ENCODE results near the gene USP21. TPM values are rescaled to one million over a fixed set of nuclear protein-coding genes. Genes with fewer than 3 reads are reported as not detected.

The USP21 gene
- total and polyA plus RNA-seq, 2 of the 13 experiments (the other 11 are each of a cell fraction or from before 2014, with no cell fraction given): 10.1 to 33.1 TPM

- TF ChIP-seq, protein P1, sequence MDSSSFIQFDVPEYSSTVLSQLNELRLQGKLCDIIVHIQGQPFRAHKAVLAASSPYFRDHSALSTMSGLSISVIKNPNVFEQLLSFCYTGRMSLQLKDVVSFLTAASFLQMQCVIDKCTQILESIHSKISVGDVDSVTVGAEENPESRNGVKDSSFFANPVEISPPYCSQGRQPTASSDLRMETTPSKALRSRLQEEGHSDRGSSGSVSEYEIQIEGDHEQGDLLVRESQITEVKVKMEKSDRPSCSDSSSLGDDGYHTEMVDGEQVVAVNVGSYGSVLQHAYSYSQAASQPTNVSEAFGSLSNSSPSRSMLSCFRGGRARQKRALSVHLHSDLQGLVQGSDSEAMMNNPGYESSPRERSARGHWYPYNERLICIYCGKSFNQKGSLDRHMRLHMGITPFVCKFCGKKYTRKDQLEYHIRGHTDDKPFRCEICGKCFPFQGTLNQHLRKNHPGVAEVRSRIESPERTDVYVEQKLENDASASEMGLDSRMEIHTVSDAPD (CRISPR knock-in tag; IDR thresholded peaks at IDR 0.05): no peak
- TF ChIP-seq ZNF230 (CRISPR knock-in tag; IDR thresholded peaks at IDR 0.05) (no peak), PLRG1 (conservative IDR thresholded peaks at IDR 0.05) (no peak), TCF7L2 (IDR thresholded peaks at IDR 0.05; ENCODE audit: low read depth, low read length) (no peak), SNAPC2 (CRISPR knock-in tag; IDR thresholded peaks at IDR 0.05) (no peak), FOSL1 (CRISPR knock-in tag; IDR thresholded peaks at IDR 0.05; ENCODE audit: borderline replicate concordance) (no peak), GPBP1L1 (CRISPR knock-in tag; IDR thresholded peaks at IDR 0.05) (no peak), ZNF292 (CRISPR knock-in tag; IDR thresholded peaks at IDR 0.05; ENCODE audit: borderline replicate concordance, low read depth) (no peak), ZNF546 (CRISPR knock-in tag; conservative IDR thresholded peaks at IDR 0.05) (no peak), ZNF460 (CRISPR knock-in tag; IDR thresholded peaks at IDR 0.05; ENCODE audit: borderline replicate concordance) (no peak), MAX (IDR thresholded peaks at IDR 0.05) (no peak)
Observed at GRCh38 chr1:161189036-161189435, 29.7 kb downstream of the USP21 start (continued).

- Histone ChIP-seq H3K27me3 (ENCODE audit: control insufficient read depth in 1 of 2, insufficient read depth in 2 of 2, low read length in 2 of 2) (no peaks in the 10 kb centered on the region), H3K4me2 (ENCODE audit: low read depth, low read length) (no peak overlapping the region), H3K9me3 (ENCODE audit: low read length) (no peaks in the 10 kb centered on the region), H4K20me1 (ENCODE audit: insufficient read depth, low read length) (no peaks in the 10 kb centered on the region), H2AFZ (ENCODE audit: low read length) (no peak overlapping the region), H3K9ac (ENCODE audit: insufficient read depth, low read depth, low read length) (no peak overlapping the region), H3K4me3 (replicated peaks in 1 of 3; ENCODE audit: insufficient read depth in 1 of 3, low read depth in 2 of 3, low read length in 3 of 3) (no peak overlapping the region), H3K27ac (ENCODE audit: extremely low read length, insufficient read depth, low read length) (no peak overlapping the region), H3K79me2 (ENCODE audit: insufficient read depth, low read length) (no peaks in the 10 kb centered on the region), H3K36me3 (replicated peaks in 1 of 2; ENCODE audit: control insufficient read depth in 1 of 2, insufficient read depth in 2 of 2, low read length in 2 of 2) (no peaks in the 10 kb centered on the region; a peak in 1 of 5 replicates), H3K4me1 (ENCODE audit: insufficient read depth, low read length) (peaks cover 26% of the 10 kb centered on the region)
- no TSS peak for BruUV-seq (replicated peaks)
- DNase-seq (ENCODE audit: low spot score): no peak
- TF ChIP-seq FOXC1 (CRISPR knock-in tag; IDR thresholded peaks at IDR 0.05; ENCODE audit: borderline replicate concordance) (no peak), NFE2 (CRISPR knock-in tag; IDR thresholded peaks at IDR 0.05) (no peak), ZSCAN21 (CRISPR knock-in tag; IDR thresholded peaks at IDR 0.05; ENCODE audit: borderline replicate concordance) (no peak)
- TF ChIP-seq, protein P2, sequence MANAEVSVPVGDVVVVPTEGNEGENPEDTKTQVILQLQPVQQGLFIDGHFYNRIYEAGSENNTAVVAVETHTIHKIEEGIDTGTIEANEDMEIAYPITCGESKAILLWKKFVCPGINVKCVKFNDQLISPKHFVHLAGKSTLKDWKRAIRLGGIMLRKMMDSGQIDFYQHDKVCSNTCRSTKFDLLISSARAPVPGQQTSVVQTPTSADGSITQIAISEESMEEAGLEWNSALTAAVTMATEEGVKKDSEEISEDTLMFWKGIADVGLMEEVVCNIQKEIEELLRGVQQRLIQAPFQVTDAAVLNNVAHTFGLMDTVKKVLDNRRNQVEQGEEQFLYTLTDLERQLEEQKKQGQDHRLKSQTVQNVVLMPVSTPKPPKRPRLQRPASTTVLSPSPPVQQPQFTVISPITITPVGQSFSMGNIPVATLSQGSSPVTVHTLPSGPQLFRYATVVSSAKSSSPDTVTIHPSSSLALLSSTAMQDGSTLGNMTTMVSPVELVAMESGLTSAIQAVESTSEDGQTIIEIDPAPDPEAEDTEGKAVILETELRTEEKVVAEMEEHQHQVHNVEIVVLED (CRISPR knock-in tag; IDR thresholded peaks at IDR 0.05; ENCODE audit: borderline replicate concordance): no peak
- intact Hi-C loops (cut with micrococcal nuclease; ENCODE audit: unreplicated experiment): no loop called here
- in situ Hi-C loops (cut with HindIII; ENCODE audit: extremely low pct_ligation_motif_present, low pct_unique_long_range_greater_than_20kb): no loop called here
- ATAC-seq: no peak
- ChIA-PET CTCF (ENCODE audit: low intra/inter-chr PET ratio, low total read pairs) (no interaction called here), POLR2A (no interaction called here)
- no peak for FAIRE-seq
- WGBS (ENCODE audit: low lambda C conversion rate): 88% methylated on average over 17 of the region's 22 CpGs
Observed at GRCh38 chr1:161190962-161191521, 31.7 kb downstream of the USP21 start.
